GOT3 (cell line): ENCODE data around the gene TMSB15A.
"Not testable (repeated sequence)": the region's sequence is repeated elsewhere in the genome, so short reads cannot be mapped to it uniquely, and the experiment has no call there.

Experiments used
- DNase-seq: peaks from one replicate; lab custom pipeline; 2025; ENCODE audit warnings: mixed read lengths; lab: John Stamatoyannopoulos, UW

Gene TMSB15A

DNA sequence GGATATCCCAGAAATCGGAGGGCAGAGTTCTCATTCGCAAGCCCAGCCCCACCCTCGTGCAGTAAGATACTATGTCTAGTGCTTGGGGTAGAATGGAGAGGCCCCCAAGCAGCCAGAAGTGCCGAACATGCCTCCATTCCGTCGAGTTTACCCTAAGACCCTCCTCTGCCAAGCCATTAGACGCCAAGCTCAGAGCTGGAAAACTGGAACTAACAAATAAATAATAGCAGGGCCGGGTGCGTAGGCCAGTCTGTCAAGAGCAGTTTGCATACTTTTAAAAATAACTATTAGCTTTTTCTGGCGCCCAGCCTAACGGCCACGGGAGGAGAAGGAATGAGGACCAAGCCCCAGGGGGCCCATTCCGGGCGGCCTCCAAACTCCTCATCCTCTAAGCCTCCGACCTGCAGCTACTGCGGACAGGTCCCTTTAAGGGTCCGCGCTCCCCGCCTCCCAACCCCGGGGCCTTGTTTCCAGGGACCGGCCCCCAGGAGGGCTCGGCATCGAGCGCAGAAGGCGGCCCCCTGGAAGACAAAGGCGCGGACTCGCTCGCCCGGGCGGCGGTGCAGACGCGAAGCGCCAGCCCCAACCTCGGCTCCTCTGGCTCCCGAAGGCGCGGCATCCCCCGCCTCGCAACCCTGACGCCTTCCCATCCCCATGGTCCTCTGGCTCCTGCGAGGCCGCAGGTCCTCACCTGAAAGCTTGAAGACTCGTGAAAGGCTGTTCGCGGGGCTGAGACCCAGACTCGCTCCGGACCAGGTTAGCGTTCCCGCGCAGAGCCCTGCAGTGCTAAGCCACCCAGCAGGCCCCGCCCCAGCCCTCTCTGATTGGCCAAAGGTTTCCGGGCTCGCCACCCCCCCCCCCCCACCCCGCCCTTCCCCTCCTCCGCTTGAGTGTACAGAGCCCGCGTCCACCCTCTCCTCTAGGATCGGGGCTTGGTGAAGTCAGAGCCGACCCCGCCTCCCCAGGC is at the start of gene TMSB15A:
TMSB15A (minus strand) TSS at position 765 of the 967 bp plus-strand sequence.
- no peak for DNase-seq

DNA sequence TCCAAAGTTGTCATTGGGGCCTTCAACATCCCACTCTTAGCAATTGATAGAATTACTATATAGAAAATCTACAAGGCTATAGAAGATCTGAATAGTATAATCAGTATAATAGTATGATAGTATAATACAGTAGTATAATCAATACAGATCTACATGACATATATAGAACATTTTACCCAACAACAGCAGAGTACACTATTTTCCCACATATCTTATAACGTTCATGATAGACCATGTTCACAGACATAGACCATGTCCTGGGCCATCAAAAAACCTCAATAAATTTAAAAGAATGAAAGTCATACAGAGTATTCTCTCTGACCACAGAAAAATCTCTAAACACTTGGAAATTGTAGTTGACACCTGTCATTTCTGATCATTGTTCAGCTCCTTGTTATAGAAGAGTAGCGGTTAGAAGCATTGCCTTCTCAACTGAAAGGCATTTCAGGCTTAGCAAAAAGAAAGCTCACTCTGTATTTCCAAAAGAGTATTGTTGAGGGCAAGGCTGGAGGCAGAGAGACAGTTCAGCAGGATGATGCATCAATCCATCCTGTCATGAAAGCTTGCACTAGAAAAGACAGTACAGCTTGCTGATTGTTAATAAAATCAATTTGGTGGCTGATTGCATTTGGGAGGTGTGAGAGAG is 44.0 kb upstream of the TMSB15A start:
- DNase-seq = no peak

DNA sequence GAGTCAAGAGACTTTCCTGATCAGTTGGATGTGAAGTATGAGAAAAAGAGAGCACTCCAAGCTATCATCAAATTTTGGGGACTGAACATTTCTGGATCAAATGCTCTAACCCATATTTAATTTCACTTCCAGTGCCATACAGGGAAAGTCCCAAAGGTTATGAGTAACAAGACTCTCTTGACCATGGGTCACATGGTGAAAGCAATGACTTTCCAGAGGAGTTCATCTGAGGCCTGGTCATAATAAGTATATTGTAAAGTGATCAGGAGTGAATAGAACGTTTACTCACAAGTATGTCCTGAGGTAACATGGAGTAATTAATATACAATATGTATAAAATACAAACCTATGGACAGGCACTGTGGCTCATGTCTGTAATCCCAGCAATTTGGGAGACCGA is 42.1 kb upstream of the TMSB15A start:
- DNase-seq = no peak

DNA sequence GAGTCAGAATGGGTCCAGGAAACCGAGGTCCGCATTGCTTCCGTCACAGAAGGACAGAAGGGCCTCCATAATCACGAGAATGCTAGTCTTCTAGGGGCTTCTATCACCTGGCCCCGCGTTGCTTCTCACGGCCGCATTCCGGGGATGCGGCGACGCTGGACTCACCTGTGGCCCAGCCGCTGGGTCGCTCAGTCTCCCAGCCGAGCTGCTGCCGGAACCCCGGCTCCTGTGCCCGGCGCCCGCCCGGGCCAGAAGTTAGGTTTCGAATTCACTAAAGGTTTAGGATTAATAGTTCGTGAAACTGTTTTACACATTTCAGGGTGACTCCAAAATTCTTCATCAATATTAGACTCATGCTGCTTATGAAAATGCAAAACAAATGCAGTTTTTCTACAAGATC is 31.7 kb upstream of the TMSB15A start:
- no peak for DNase-seq

DNA sequence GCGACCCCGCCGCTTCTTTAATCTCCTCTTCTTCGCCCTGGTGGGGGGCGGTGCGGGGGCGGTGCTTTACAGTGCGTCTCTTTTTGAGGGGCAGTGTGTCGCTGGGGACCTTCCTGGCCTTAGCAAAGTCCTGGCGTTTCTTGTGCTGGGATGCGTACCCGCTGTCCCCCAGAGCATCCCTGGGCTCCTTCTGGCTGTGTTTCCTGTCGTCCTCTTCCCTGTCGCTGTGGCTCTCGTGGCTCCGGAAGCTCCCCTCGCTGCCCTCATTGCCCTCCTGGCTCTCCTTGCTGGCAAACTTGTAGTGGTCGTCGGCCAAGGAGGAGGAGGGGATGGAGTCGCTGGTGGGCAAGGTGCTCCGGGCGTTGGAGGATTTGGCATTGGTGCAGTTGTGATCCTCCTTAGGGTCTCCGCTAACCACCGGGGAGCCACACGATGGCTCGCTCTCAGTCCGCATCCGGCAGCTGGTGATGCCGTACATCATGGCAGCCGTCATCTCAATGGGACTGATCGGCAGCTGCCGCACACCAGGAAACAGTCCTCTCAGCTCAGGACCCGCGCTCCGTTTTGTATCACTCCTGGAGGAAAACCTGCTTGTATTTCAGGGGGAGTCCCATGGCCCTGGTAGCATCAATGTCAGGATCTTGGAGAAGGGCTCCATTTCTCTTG is 30.4 kb upstream of the TMSB15A start:
- no peak for DNase-seq

DNA sequence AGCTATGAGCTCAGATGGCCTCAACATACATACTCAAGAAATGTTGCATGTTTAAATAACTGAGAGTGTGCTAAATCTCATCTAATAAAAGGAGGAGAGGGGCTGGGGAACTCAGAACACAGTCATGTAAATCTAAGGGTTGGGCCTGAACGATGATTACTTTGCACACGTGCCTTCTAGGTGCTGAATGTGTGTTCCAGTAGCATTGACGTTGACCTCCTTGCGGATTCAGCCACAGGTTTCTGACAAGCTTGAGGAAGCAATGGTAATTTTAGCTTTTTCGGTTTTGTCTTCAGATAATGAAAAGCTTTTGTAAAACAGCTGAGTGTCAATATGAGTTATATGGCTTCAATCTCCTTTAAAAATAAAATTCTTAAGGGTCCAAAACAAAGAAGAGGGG is 29.6 kb upstream of the TMSB15A start:
- DNase-seq = not testable (repeated sequence)

DNA sequence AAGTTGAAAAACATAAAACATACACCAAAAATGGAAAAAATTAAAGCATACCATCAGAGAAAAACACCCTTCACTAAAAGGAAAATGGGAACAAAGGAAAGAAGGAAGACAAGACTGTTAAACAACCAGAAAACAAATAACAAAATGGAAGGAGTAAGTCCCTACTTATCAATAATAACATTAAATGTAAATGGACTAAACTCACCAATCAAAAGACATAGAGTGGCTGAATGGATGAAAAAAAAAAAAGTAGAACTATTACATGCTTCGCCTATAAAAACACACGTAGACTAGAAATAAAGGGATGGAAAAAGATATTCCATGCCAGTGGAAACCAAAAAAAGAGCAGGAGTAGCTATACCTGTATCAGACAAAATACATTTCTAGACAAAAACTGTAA is 19.4 kb upstream of the TMSB15A start:
- DNase-seq = no peak

DNA sequence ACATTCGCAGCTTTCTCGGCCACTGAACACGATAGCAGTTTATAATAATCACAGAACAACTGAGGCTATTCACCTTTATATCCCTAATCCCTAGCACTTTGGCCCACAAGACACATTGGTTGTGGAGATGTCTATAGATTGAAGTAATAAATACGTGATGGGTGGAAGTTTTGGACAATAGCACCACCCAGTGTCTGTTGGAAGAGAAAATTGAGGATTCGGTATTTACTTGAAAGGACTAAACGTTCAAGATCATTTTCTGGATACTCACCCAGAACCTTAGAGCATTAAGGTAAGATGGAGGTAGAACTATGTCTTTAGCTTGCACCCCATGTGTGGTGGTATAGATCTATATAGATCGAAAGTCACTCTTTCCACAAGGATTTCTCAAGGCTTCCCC is 787 bp upstream of the TMSB15A start:
- no peak for DNase-seq

DNA sequence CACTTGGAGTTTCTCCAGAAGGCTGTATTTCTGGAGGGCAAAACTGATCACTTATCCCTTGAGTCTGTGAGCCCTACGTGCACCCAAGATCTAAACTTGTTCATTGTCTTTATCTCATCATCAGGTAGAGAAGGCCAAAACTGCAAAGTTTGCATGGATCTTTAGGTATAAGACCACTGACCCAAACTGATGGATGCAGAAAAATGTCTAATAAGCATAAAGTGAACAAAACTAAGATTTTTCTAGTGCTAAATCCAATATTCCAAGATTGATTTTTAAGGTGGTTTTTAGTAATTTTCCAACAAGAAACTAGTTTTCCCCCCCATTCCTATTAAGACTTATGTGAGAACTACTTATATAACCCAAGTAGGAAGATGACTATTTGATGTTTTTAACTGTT is 2.0 kb downstream of the TMSB15A start:
- DNase-seq = no peak

DNA sequence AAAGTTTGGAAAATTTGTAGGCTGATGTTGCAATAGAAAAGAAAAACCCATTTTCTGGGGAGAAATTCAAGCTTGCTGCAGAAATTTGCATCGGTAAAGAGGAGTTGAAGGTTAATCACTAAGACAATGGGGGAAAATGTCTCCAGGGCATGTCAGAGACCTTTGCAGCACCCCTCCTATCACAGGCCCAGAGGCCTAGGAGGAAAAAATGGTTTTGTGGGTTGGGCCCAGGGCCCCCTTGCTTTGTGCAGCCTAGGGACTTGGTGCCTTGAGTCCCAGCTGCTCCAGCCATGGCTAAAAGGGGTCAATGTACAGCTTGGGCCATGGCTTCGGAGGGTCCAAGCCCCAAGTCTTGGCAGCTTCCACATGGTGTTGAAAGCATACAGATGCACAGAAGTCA is 17.8 kb downstream of the TMSB15A start:
- DNase-seq = no peak

DNA sequence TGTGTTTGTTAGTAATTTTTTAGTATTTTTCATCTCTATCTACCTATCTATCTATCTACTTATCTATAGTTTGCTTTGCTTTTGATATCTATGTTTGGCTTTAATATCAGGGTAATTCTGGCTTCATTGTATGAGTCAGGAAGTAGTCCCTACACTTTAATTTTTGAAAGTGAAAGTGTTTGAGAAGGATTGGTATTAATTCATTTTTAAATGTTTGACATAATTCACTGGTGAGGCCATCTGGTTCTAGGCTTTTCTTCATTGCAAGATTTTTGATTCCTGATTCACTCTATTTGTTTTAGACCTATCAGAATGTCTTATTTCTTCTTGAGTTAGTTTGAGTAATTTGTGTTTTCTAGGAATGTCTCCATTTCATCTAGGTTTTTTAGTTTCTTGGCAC is 24.8 kb downstream of the TMSB15A start:
- DNase-seq = no peak

DNA sequence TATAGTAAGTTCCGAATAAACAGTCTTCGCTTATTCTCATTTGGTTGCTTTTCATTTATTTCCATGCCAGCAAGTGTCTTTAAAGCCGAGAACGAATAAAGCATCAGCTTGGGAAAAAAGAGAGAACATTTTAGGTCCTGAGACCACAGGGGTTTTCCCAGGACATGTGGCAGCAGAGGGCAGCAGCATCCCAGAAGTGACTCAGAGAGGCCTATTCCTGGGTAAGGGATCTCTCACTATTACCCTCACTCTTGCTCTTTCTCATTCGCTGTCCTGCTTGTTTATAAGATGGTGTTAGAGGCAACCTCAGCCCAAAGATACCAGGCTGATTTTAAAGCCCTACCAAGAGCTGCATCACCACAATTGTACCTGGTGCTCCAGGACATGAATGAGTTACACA is 37.8 kb downstream of the TMSB15A start:
- DNase-seq = not testable (repeated sequence)

DNA sequence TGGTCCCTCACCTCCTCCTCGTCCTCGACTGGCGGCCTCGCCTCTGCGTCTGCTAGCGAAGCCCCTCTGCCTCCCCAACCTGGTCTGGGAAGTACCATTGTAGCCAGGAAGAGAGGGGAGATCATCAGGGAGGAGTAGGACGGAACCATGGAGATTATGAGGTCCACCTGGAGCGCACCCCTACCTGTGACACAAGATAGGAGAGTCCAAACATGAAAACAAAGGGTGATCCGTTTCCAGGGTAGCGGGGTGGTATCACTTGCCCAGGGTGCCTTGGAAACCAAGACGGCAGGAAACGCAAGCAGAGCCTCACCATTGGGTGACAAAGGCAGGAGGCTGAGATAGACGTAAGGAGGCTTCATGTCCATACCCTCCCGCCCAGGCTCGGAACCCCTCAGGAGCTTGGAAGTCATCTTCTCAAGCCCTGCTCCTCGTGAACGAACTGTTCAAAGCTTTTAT is 44.7 kb downstream of the TMSB15A start, which contains the start of gene TCP11X2:
TCP11X2 (minus strand) TSS at position 51 of the 459 bp plus-strand sequence.
- not testable (repeated sequence) for DNase-seq

DNA sequence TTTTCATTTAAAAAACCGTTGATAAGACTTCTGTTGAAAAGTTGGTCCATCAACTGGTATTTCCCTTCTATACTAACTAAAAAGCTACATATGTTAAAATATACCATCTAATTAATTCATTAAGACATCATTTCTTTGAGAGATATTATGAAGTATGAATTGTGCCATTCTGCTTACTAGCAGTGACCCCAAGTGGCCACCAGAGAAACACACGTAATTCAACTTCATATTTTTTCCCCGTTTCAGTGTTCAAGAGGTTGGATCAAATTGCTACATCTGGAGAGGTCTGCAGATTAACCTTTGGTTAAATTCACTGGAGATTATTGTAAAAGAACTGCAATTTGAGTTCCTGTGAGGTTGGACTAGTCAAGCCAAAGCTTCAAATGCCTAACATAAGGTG is 46.3 kb downstream of the TMSB15A start:
- not testable (repeated sequence) for DNase-seq
